GM10266 (cell line): ENCODE results near the gene SRGAP3.
A peak's percentile ranks its signal among the peaks of the same experiment; 100 is the strongest.

Experiments
- DNase-seq: peaks from one replicate; pipeline ENCODE4 v3.0.0; 2012; ENCODE audit errors: extremely low spot score
- TF ChIP-seq, protein P1 (sequence below): IDR thresholded peaks from 2 replicates; pipeline ENCODE4 v1.5.1; 2012; ENCODE audit warnings: mild to moderate bottlenecking, low read depth; ENCODE audit not compliant: control insufficient read depth, insufficient read depth; ENCODE audit errors: missing control alignments

The SRGAP3 gene

DNA sequence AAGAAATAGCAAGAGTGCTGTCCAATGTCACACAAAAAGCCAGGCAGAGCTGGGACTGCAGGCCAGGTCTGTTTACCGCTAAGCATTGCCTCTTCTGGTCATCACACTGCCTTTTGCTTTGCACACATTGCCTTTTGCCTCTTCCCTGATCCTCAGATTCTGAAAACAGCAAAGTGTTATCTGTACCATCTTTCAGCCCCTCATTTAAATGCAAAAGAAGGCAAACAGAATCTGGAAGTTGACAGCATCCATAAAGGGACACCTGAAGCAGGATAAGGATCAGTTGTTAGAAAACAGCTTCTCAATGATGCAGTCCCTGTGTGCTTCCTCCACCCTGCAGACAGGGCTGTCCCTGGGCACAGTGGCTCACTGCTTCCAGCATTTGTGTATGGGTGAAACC is 179.5 kb downstream of the SRGAP3 start:
- TF ChIP-seq, protein P1, sequence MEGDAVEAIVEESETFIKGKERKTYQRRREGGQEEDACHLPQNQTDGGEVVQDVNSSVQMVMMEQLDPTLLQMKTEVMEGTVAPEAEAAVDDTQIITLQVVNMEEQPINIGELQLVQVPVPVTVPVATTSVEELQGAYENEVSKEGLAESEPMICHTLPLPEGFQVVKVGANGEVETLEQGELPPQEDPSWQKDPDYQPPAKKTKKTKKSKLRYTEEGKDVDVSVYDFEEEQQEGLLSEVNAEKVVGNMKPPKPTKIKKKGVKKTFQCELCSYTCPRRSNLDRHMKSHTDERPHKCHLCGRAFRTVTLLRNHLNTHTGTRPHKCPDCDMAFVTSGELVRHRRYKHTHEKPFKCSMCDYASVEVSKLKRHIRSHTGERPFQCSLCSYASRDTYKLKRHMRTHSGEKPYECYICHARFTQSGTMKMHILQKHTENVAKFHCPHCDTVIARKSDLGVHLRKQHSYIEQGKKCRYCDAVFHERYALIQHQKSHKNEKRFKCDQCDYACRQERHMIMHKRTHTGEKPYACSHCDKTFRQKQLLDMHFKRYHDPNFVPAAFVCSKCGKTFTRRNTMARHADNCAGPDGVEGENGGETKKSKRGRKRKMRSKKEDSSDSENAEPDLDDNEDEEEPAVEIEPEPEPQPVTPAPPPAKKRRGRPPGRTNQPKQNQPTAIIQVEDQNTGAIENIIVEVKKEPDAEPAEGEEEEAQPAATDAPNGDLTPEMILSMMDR = no peak
- no peak for DNase-seq

DNA sequence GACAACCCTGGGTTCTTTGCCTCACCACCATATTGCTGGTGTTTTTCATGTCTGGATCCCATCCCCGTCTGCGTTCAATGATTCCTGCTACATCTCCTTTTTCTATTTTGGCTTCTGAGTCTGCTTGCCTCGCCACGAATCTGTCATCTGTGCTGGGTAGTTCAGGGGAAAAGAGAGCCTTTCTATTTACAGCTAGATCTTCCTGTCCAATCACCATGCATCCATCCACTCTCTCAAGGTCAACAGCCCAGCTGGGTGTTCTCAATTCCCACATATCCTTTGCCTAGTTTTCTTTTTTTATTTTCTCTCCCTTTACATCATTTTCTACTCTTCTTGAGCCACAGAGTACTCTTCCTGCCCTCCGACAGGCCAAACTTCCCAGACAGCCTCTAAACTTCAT is 181.4 kb downstream of the SRGAP3 start:
- TF ChIP-seq, protein P1 = no peak

DNA sequence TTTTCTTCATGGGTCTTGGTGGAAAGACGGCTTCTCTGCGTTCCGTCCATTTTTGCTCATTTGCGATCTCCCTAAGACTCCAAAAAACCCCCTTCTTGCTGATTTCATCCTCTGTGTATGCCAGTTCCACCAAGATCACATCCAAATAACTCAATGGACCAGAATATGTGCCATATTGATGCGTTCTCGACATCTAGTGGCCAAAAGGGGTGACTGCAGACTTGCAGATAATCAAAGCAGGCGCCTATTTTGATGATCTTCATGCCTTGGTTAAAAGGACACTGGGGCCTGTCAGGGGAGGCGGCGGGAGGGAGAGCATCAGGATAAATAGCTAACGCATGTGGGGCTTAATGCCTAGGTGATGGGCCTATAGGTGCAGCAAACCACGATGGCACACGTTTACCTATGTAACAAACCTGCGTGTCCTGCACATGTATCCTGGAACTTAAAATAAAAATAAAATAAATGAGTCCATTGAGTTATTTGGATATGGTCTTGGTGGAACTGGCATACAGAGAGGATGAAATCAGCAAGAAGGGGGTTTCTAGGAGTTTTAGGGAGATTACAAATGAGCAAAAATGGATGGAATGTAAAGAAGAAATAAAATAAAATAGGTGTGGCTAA is 182.0 kb downstream of the SRGAP3 start:
- TF ChIP-seq, protein P1 = peak; percentile 87
- DNase-seq = peak; percentile 55

More for the DNA sequence above, 181.4 kb downstream of the SRGAP3 start:
- DNase-seq = no peak

DNA sequence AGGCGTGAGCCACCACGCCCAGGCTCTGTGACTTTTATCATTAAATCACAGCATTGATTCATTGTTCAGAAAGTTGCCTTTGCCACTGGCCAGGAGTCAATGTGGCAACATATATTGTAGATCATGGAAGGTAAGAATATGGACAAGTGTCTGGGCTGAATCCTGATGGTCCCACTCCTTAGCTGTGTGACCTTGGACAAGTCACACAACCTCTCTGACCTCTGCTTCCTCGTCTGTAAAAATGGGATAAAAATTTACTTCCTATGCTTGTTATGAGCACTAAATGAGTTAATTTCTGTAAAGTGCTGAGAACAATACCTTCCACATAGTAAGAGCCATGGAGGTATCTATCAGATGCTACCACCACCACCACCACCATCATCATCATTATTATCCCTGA is 182.7 kb downstream of the SRGAP3 start:
- TF ChIP-seq, protein P1 = no peak
- DNase-seq = no peak

DNA sequence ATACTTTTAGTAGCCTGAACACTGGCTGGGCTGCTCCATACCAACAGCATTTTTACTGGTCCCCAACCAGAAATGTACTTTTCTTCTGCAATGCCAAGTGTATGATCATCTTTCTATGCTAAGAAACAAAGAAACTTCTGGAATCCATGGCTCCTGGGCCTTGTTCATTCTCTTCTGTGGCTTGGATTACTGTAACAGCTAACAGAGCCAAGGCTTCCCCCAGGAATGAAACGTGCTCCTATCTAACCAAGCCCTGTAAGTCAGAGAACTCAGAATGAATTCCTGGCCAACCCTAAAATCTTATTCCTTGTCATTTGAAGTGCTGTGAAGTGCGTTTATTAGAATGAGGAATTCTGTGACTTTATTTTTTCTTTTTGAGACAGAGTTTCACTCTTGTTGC is 183.3 kb downstream of the SRGAP3 start:
- DNase-seq = no peak
- TF ChIP-seq, protein P1 = no peak

DNA sequence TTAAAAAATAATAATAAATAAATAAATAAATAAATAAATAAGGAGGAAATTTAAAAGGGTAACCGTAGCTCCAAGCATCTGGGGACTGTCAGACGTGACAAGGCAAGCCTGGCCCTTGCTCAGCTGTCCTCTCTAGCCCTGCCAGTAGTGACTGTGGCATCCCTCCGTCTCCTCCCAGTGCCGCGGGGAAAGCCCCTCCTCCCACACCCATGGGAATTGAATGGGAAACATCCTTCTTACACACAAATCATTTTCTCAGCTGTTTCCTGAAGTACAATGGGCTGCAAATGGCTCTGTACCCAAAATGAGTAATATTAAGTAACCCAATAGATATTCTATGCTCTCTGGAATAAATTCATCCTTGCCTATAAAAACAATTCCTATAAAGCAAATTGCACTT is 184.6 kb downstream of the SRGAP3 start:
- TF ChIP-seq, protein P1 = no peak
- DNase-seq = no peak

DNA sequence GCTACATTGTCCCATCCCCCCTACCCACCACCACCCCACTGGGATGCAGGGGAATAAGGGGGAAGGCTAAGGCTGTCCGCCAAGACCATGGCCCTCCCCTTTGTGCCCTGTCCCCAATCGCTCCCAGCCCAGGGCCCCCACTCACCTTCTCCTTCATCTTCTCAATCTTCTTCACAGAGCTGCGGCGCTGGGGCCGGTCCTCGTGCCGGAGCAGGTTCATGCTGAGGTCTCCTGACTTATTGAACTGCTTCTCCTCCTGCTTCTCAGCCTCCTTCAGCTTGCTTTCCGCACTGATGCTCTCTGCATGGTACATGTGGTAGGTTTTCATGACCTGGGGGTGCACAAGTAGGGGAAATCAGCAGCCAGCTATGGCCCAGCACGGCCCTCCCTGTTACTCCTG is 185.2 kb downstream of the SRGAP3 start:
- TF ChIP-seq, protein P1 = no peak
- no peak for DNase-seq
